PC-9 (cell line): ENCODE data around the gene SLC35F4. TPM values are rescaled to one million over a fixed set of nuclear protein-coding genes. Genes with fewer than 3 reads are reported as not detected.

Experiments
- BruUV-seq: library from RNA; stranded (reverse); fragments of 400-500 nt; replicated peaks from 2 replicates; lab custom pipeline; 2021; lab: Mats Ljungman, UMichigan
- CTCF ChIA-PET: fragments of 300-600 bp; sonication (Branson Sonifier 250); formaldehyde crosslinking; loops from one replicate; lab custom pipeline; 2022; ENCODE audit warnings: antibody characterized with exemption; lab: Charles Lee
- POLR2A ChIA-PET: fragments of 300-600 bp; sonication (Branson Sonifier 250); formaldehyde crosslinking; loops from one replicate; lab custom pipeline; 2022; ENCODE audit warnings: antibody characterized with exemption; ENCODE audit not compliant: unreplicated experiment; lab: Charles Lee
- DNase-seq, 2 experiments: peaks; one replicate each; pipeline versions ENCODE4 v3.0.0 to v3.0.0-alpha.2; 2015 to 2022; ENCODE audit warnings: mixed read lengths in 1 of 2
- H2AFZ ChIP-seq: fragments of 200-600 bp; sonication (generic); 2 replicates; pipeline ENCODE4 v1.8.1; 2017; ENCODE audit warnings: antibody characterized with exemption
- H3F3A ChIP-seq: fragments of 200-600 bp; sonication (generic); 2 replicates; pipeline ENCODE4 v1.8.1; 2017; ENCODE audit warnings: antibody characterized with exemption, mild to moderate bottlenecking, low read depth; ENCODE audit not compliant: insufficient read depth
- H3K27ac ChIP-seq: fragments of 200-600 bp; sonication (generic); 2 replicates; pipeline ENCODE4 v1.6.1; 2016; ENCODE audit warnings: mixed run types
- H3K27me3 ChIP-seq: fragments of 200-600 bp; sonication (generic); 2 replicates; pipeline ENCODE4 v1.6.1; 2016; ENCODE audit warnings: low read depth, mixed run types; ENCODE audit not compliant: insufficient read depth
- H3K36me3 ChIP-seq: fragments of 200-600 bp; sonication (generic); 2 replicates; pipeline ENCODE4 v1.6.1; 2016; ENCODE audit warnings: low read depth, mixed run types
- H3K4me1 ChIP-seq: fragments of 200-600 bp; sonication (generic); replicated peaks from 2 replicates; pipeline ENCODE4 v1.6.1; 2016; ENCODE audit warnings: mixed run types; ENCODE audit not compliant: insufficient read depth
- H3K4me2 ChIP-seq: fragments of 200-600 bp; sonication (generic); 2 replicates; pipeline ENCODE4 v1.6.1; 2017; ENCODE audit warnings: mixed run types
- H3K4me3 ChIP-seq: fragments of 200-600 bp; sonication (generic); 2 replicates; pipeline ENCODE4 v1.6.1; 2016; ENCODE audit warnings: mixed run types
- H3K79me2 ChIP-seq: fragments of 200-600 bp; sonication (generic); 2 replicates; pipeline ENCODE4 v1.6.1; 2017; ENCODE audit warnings: low read depth, mixed run types
- H3K9me2 ChIP-seq: fragments of 200-600 bp; sonication (generic); 2 replicates; pipeline ENCODE4 v1.8.1; 2017; ENCODE audit warnings: mild to moderate bottlenecking; ENCODE audit not compliant: insufficient read depth
- H3K9me3 ChIP-seq: fragments of 200-600 bp; sonication (generic); 2 replicates; pipeline ENCODE4 v1.8.1; 2016; ENCODE audit warnings: low read depth; ENCODE audit not compliant: insufficient read depth
- H4K20me1 ChIP-seq: fragments of 200-600 bp; sonication (generic); 2 replicates; pipeline ENCODE4 v1.8.1; 2017; ENCODE audit not compliant: insufficient read depth
- EZH2 ChIP-seq: fragments of 200-600 bp; sonication (generic); IDR thresholded peaks from 2 replicates; pipeline ENCODE4 v1.8.0; 2017; ENCODE audit warnings: antibody characterized with exemption, low read depth
- intact Hi-C: fragments of 100-400 bp; cut with micrococcal nuclease; formaldehyde crosslinking; loops from one replicate; pipeline ENCODE4 v1.10.0; 2022; ENCODE audit not compliant: unreplicated experiment
- total RNA-seq: library from RNA; stranded (reverse); gene quantifications from 2 replicates; pipeline ENCODE4 v1.2.3, GENCODE V29; 2021
- TF ChIP-seq, protein P1 (sequence below): fragments of 200-600 bp; sonication (generic); conservative IDR thresholded peaks from 2 replicates; pipeline ENCODE4 v1.6.1; 2017; ENCODE audit warnings: mixed run types, antibody characterized with exemption, mild to moderate bottlenecking, moderate library complexity

SLC35F4 gene
- total RNA-seq, 1 experiment from 2014 or later: not detected

- POLR2A ChIA-PET: no interaction called here
- peaks cover 46% of the 10 kb centered on the region for H3K27me3 ChIP-seq
- H3K27ac ChIP-seq: no peak overlapping the region
- CTCF ChIA-PET: no interaction called here
- no peaks in the 10 kb centered on the region; the same call in 1 of the 2 replicates for H4K20me1 ChIP-seq
- H3K79me2 ChIP-seq: no peaks in the 10 kb centered on the region
- no peaks in the 10 kb centered on the region for H3K36me3 ChIP-seq
- H3K9me2 ChIP-seq: no peaks in the 10 kb centered on the region
- no peaks in the 10 kb centered on the region for H3K9me3 ChIP-seq
- no peak overlapping the region for H2AFZ ChIP-seq
- intact Hi-C loops: no loop called here
- no peaks in the 10 kb centered on the region for H3K4me1 ChIP-seq
- no peak overlapping the region for H3K4me3 ChIP-seq
- H3K4me2 ChIP-seq: no peak overlapping the region
- DNase-seq: no peak
- TF ChIP-seq, protein P1, sequence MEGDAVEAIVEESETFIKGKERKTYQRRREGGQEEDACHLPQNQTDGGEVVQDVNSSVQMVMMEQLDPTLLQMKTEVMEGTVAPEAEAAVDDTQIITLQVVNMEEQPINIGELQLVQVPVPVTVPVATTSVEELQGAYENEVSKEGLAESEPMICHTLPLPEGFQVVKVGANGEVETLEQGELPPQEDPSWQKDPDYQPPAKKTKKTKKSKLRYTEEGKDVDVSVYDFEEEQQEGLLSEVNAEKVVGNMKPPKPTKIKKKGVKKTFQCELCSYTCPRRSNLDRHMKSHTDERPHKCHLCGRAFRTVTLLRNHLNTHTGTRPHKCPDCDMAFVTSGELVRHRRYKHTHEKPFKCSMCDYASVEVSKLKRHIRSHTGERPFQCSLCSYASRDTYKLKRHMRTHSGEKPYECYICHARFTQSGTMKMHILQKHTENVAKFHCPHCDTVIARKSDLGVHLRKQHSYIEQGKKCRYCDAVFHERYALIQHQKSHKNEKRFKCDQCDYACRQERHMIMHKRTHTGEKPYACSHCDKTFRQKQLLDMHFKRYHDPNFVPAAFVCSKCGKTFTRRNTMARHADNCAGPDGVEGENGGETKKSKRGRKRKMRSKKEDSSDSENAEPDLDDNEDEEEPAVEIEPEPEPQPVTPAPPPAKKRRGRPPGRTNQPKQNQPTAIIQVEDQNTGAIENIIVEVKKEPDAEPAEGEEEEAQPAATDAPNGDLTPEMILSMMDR: no peak
- TF ChIP-seq EZH2: no peak
- H3F3A ChIP-seq: no peaks in the 10 kb centered on the region
- BruUV-seq: no TSS peak
These were observed 68.7 kb downstream of the SLC35F4 start for GRCh38 chr14:57797160-57797559.

- H3K4me1 ChIP-seq: no peaks in the 10 kb centered on the region
- no TSS peak for BruUV-seq
- ChIA-PET POLR2A (no interaction called here), CTCF (no interaction called here)
- H3F3A ChIP-seq: no peaks in the 10 kb centered on the region
- no peaks in the 10 kb centered on the region for H3K36me3 ChIP-seq
- H3K27ac ChIP-seq: no peak overlapping the region
- no peaks in the 10 kb centered on the region for H3K9me2 ChIP-seq
- no peak for DNase-seq
- no peaks in the 10 kb centered on the region for H3K9me3 ChIP-seq
- TF ChIP-seq, protein P1: no peak
- TF ChIP-seq EZH2: no peak
- no peak overlapping the region for H3K4me3 ChIP-seq
- no peaks in the 10 kb centered on the region for H3K79me2 ChIP-seq
- H4K20me1 ChIP-seq: no peaks in the 10 kb centered on the region
- no peak overlapping the region for H3K4me2 ChIP-seq
- peaks cover 41% of the 10 kb centered on the region for H3K27me3 ChIP-seq
- no peak overlapping the region for H2AFZ ChIP-seq
- intact Hi-C loops: no loop called here
These were observed 69.3 kb downstream of the SLC35F4 start for GRCh38 chr14:57796556-57796955.

GRCh38 chr14:57785058-57785457, 80.8 kb downstream of the SLC35F4 start:
- POLR2A ChIA-PET: no interaction called here
- DNase-seq: no peak
- intact Hi-C loops: no loop called here

GRCh38 chr14:57771801-57772200, 94.1 kb downstream of the SLC35F4 start:
- H3K4me1 ChIP-seq: no peaks in the 10 kb centered on the region

More at GRCh38 chr14:57785058-57785457, 80.8 kb downstream of the SLC35F4 start:
- Histone ChIP-seq H3K4me2 (no peak overlapping the region), H3K9me3 (no peaks in the 10 kb centered on the region), H3K4me1 (no peaks in the 10 kb centered on the region), H3K4me3 (no peak overlapping the region), H3F3A (no peaks in the 10 kb centered on the region), H2AFZ (no peak overlapping the region), H3K36me3 (no peaks in the 10 kb centered on the region), H4K20me1 (no peaks in the 10 kb centered on the region), H3K79me2 (no peaks in the 10 kb centered on the region), H3K27ac (no peak overlapping the region), H3K27me3 (no peaks in the 10 kb centered on the region), H3K9me2 (no peaks in the 10 kb centered on the region)
- BruUV-seq: no TSS peak
- CTCF ChIA-PET: no interaction called here
- TF ChIP-seq EZH2: no peak

More at GRCh38 chr14:57771801-57772200, 94.1 kb downstream of the SLC35F4 start:
- no TSS peak for BruUV-seq
- Histone ChIP-seq H3K4me3 (no peak overlapping the region), H3F3A (no peaks in the 10 kb centered on the region), H2AFZ (no peak overlapping the region), H3K79me2 (no peaks in the 10 kb centered on the region), H3K27me3 (no peaks in the 10 kb centered on the region), H3K9me2 (no peaks in the 10 kb centered on the region), H3K27ac (no peak overlapping the region), H3K9me3 (no peaks in the 10 kb centered on the region), H3K36me3 (no peaks in the 10 kb centered on the region), H4K20me1 (no peaks in the 10 kb centered on the region), H3K4me2 (no peak overlapping the region)
- no peak for TF ChIP-seq EZH2
- TF ChIP-seq, protein P1: no peak
- no peak for DNase-seq
- ChIA-PET CTCF (no interaction called here), POLR2A (no interaction called here)
- intact Hi-C loops: no loop called here
